Measurements from ENCODE around the gene DNAH1. TPM values are rescaled to one million over a fixed set of nuclear protein-coding genes. Genes with fewer than 3 reads are reported as not detected.

DNAH1 gene
- total and polyA plus RNA-seq, 2 of the 13 experiments (the other 11 are each of a cell fraction or from before 2014, with no cell fraction given) = 0.64 to 3.5 TPM

GRCh38 chr3:52299247-52299878 is 16.8 kb upstream of the DNAH1 start (continued):
- TF ChIP-seq CEBPZ (IDR thresholded peaks at IDR 0.05; ENCODE audit: low read length) (no peak), HNRNPL (IDR thresholded peaks at IDR 0.05; ENCODE audit: low read depth, low read length) (0 out of 2 replicates have a peak, but pooled peaks have one; percentile 19), ZC3H13 (CRISPR knock-in tag; IDR thresholded peaks at IDR 0.05) (no peak), POLR2G (IDR thresholded peaks at IDR 0.05; ENCODE audit: low read depth, low read length) (peak; percentile 18; the same call in 1 of the 2 replicates), ZNF644 (CRISPR knock-in tag; IDR thresholded peaks at IDR 0.05; ENCODE audit: low read depth) (no peak), GATAD1 (CRISPR knock-in tag; IDR thresholded peaks at IDR 0.05) (no peak), TAF1 (CRISPR knock-in tag; IDR thresholded peaks at IDR 0.05) (0 out of 2 replicates have a peak, but pooled peaks have one; percentile 3), PHF8 (CRISPR knock-in tag; IDR thresholded peaks at IDR 0.05) (peak; percentile 29; the same call in 1 of the 2 replicates), ZNF749 (CRISPR knock-in tag; IDR thresholded peaks at IDR 0.05; ENCODE audit: borderline replicate concordance) (no peak), KDM2A (CRISPR knock-in tag; IDR thresholded peaks at IDR 0.05; ENCODE audit: borderline replicate concordance, low read depth) (peak; percentile 45), PCBP1 (IDR thresholded peaks at IDR 0.05; ENCODE audit: borderline replicate concordance, low read depth, low read length) (0 out of 2 replicates have a peak, but pooled peaks have one; percentile 80), KMT2A (CRISPR knock-in tag; IDR thresholded peaks at IDR 0.05) (no peak)
- TF ChIP-seq, protein P1, sequence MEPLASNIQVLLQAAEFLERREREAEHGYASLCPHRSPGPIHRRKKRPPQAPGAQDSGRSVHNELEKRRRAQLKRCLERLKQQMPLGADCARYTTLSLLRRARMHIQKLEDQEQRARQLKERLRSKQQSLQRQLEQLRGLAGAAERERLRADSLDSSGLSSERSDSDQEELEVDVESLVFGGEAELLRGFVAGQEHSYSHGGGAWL (CRISPR knock-in tag; IDR thresholded peaks at IDR 0.05) = no peak
